Activated CD8-positive, alpha-beta T cell treated with anti-CD3 and anti-CD28 coated beads for 36 hours (primary cell): ENCODE data around the gene CFI. TPM values are rescaled to one million over a fixed set of nuclear protein-coding genes. Genes with fewer than 3 reads are reported as not detected.

ENCODE experiments used
- ATAC-seq: fragments of 200-7000 bp; cut with Tn5 transposase; one replicate; pipeline ENCODE4 v1.10.0; 2021; ENCODE audit warnings: mild to moderate bottlenecking, moderate library complexity
- CTCF ChIA-PET: fragments of 350-600 bp; sonication (Branson Sonifier 250); formaldehyde crosslinking; loops from one replicate; lab custom pipeline; 2021; ENCODE audit warnings: antibody characterized with exemption; lab: Charles Lee
- POLR2A ChIA-PET: fragments of 350-600 bp; sonication (Branson Sonifier 250); formaldehyde crosslinking; loops from one replicate; lab custom pipeline; 2021; ENCODE audit warnings: antibody characterized with exemption; lab: Charles Lee
- DNase-seq: peaks from one replicate; pipeline ENCODE4 v3.0.0-alpha.2; 2020
- H3K27ac Mint-ChIP-seq: one replicate; pipeline ENCODE4 v1.8.0; 2021; ENCODE audit warnings: mild to moderate bottlenecking, mixed read lengths
- H3K27me3 Mint-ChIP-seq: one replicate; pipeline ENCODE4 v1.8.0; 2021; ENCODE audit warnings: mixed read lengths
- H3K36me3 Mint-ChIP-seq: one replicate; pipeline ENCODE4 v1.8.0; 2021; ENCODE audit warnings: low read depth, mixed read lengths
- H3K4me1 Mint-ChIP-seq: one replicate; pipeline ENCODE4 v1.8.0; 2021; ENCODE audit warnings: low read depth, mixed read lengths
- H3K4me3 Mint-ChIP-seq: one replicate; pipeline ENCODE4 v1.8.0; 2021; ENCODE audit warnings: mild to moderate bottlenecking, moderate library complexity, mixed read lengths
- H3K9me3 Mint-ChIP-seq: one replicate; pipeline ENCODE4 v1.8.0; 2021; ENCODE audit warnings: mixed read lengths
- intact Hi-C: fragments of 100-400 bp; cut with micrococcal nuclease; formaldehyde crosslinking; loops from one replicate; pipeline ENCODE4 v1.10.0; 2022
- total RNA-seq, 2 experiments: library from RNA; stranded (reverse); gene quantifications; one replicate each; pipeline ENCODE4 v1.2.3, GENCODE V29; 2021
- TF ChIP-seq, protein P1 (sequence below): fragments of 200-600 bp; IDR thresholded peaks from one replicate; pipeline ENCODE4 v1.8.0; 2022; ENCODE audit warnings: antibody characterized with exemption, mild to moderate bottlenecking

The CFI gene
- total RNA-seq, 2 experiments from 2014 or later: not detected

- H3K27me3 Mint-ChIP-seq: no peaks in the 10 kb centered on the region
- H3K9me3 Mint-ChIP-seq: no peaks in the 10 kb centered on the region
- ATAC-seq (no peak), DNase-seq (no peak)
- H3K4me3 Mint-ChIP-seq: no peak overlapping the region
- TF ChIP-seq, protein P1, sequence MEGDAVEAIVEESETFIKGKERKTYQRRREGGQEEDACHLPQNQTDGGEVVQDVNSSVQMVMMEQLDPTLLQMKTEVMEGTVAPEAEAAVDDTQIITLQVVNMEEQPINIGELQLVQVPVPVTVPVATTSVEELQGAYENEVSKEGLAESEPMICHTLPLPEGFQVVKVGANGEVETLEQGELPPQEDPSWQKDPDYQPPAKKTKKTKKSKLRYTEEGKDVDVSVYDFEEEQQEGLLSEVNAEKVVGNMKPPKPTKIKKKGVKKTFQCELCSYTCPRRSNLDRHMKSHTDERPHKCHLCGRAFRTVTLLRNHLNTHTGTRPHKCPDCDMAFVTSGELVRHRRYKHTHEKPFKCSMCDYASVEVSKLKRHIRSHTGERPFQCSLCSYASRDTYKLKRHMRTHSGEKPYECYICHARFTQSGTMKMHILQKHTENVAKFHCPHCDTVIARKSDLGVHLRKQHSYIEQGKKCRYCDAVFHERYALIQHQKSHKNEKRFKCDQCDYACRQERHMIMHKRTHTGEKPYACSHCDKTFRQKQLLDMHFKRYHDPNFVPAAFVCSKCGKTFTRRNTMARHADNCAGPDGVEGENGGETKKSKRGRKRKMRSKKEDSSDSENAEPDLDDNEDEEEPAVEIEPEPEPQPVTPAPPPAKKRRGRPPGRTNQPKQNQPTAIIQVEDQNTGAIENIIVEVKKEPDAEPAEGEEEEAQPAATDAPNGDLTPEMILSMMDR: no peak
- ChIA-PET CTCF (no interaction called here), POLR2A (no interaction called here)
- intact Hi-C loops: no loop called here
- no peak overlapping the region for H3K27ac Mint-ChIP-seq
- H3K36me3 Mint-ChIP-seq: no peaks in the 10 kb centered on the region
- H3K4me1 Mint-ChIP-seq: no peaks in the 10 kb centered on the region
Measured at GRCh38 chr4:109749388-109750082, 52.3 kb downstream of the CFI start.

DNA sequence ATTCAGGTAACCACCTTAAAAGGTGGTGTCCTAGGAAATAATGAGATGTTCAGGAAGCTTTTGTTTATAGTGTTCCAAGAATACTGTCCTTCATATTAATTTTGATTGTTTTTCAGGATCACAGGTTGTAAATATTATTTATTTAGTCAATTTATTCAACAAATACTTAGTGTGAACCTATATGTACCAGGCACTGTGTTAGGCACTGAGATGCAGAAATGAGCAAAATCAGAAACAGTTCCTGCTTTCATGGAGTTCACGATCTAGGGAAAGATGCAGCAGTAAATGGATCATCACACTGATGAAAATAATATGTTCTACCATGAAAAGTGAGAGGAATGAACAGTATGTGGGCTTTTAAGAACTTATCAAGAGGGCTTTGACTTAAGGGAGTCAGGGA, 53.7 kb downstream of the CFI start:
- TF ChIP-seq, protein P1: no peak
- Mint-ChIP-seq H3K9me3 (no peaks in the 10 kb centered on the region), H3K27ac (no peak overlapping the region), H3K4me1 (no peaks in the 10 kb centered on the region), H3K36me3 (no peaks in the 10 kb centered on the region), H3K4me3 (no peak overlapping the region), H3K27me3 (no peaks in the 10 kb centered on the region)
- POLR2A ChIA-PET: no interaction called here
- DNase-seq (no peak), ATAC-seq (no peak)
- CTCF ChIA-PET: no interaction called here
- intact Hi-C loops: no loop called here

GRCh38 chr4:109746728-109747127, 55.1 kb downstream of the CFI start:
- TF ChIP-seq, protein P1: no peak
- ChIA-PET POLR2A (no interaction called here), CTCF (interaction anchor here (1.3 kb wide), 1 partner anchor 232 kb away, joined by 3 read pairs; no protein-coding TSS in a partner anchor)
- intact Hi-C loops: no loop called here
- DNase-seq (no peak), ATAC-seq (no peak)
- H3K27me3 Mint-ChIP-seq: no peaks in the 10 kb centered on the region
- no peaks in the 10 kb centered on the region for H3K36me3 Mint-ChIP-seq
- H3K27ac Mint-ChIP-seq: no peak overlapping the region
- no peaks in the 10 kb centered on the region for H3K4me1 Mint-ChIP-seq
- H3K9me3 Mint-ChIP-seq: no peaks in the 10 kb centered on the region
- H3K4me3 Mint-ChIP-seq: no peak overlapping the region

DNA sequence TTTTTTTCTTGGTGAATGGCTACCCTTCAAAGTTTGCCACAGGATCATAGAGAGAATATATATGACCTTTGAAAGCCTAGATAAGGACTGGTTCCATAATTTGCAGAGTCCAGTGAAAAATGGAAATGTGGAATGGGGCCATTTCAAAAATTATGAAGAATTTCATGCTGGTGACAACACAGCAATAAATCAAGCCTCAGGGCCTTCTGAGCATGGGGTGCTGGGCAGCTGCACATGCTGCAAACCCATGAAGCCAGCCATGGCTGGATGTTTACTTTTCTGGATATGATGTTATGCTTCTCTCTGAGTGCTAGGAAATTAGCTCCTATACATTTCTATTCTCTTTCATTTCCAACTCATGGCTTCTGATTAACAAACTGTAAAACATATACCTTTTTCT, 56.0 kb downstream of the CFI start:
- H3K4me1 Mint-ChIP-seq: no peaks in the 10 kb centered on the region
- H3K36me3 Mint-ChIP-seq: no peaks in the 10 kb centered on the region
- ChIA-PET POLR2A (interaction anchor here (0.6 kb wide), 1 partner anchor 83 kb away, joined by 3 read pairs; no protein-coding TSS in a partner anchor), CTCF (no interaction called here)
- TF ChIP-seq, protein P1: no peak
- intact Hi-C loops: no loop called here
- DNase-seq (no peak), ATAC-seq (no peak)
- H3K27me3 Mint-ChIP-seq: no peaks in the 10 kb centered on the region
- no peak overlapping the region for H3K27ac Mint-ChIP-seq
- no peak overlapping the region for H3K4me3 Mint-ChIP-seq
- H3K9me3 Mint-ChIP-seq: no peaks in the 10 kb centered on the region

- no peak for DNase-seq
- H3K4me1 Mint-ChIP-seq: no peaks in the 10 kb centered on the region
- ATAC-seq: no peak
- POLR2A ChIA-PET: interaction anchor here (1.5 kb wide), 1 partner anchor 9 kb away, joined by 6 read pairs; the partner anchor contains the start of gene PLA2G12A
- H3K27me3 Mint-ChIP-seq: no peaks in the 10 kb centered on the region
- TF ChIP-seq, protein P1: no peak
- intact Hi-C loops: no loop called here
- no peaks in the 10 kb centered on the region for H3K9me3 Mint-ChIP-seq
- H3K4me3 Mint-ChIP-seq: no peak overlapping the region
- H3K36me3 Mint-ChIP-seq: no peaks in the 10 kb centered on the region
- no peak overlapping the region for H3K27ac Mint-ChIP-seq
- CTCF ChIA-PET: no interaction called here
Measured at GRCh38 chr4:109739547-109739946, 62.3 kb downstream of the CFI start.
